Endothelial cell of umbilical vein (primary cell): ENCODE data around the gene TBC1D5. TPM values are rescaled to one million over a fixed set of nuclear protein-coding genes. Genes with fewer than 3 reads are reported as not detected.

Source experiments
- BruUV-seq: library from RNA; stranded (reverse); fragments of 400-500 nt; replicated peaks from 2 replicates; lab custom pipeline; 2021; lab: Mats Ljungman, UMichigan
- CTCF ChIA-PET: fragments of 300-600, 350-600 bp; sonication (Branson Sonifier 250); formaldehyde crosslinking; loops from one replicate; lab custom pipeline; 2021; ENCODE audit warnings: antibody characterized with exemption, inconsistent platforms; lab: Charles Lee
- POLR2A ChIA-PET: fragments of 300-600, 350-600 bp; sonication (Branson Sonifier 250); formaldehyde crosslinking; loops from one replicate; lab custom pipeline; 2021; ENCODE audit warnings: antibody characterized with exemption, inconsistent platforms; lab: Charles Lee
- DNase-seq: peaks from one replicate; pipeline ENCODE4 v3.0.0-alpha.2; 2011; ENCODE audit warnings: low read depth, low spot score
- FAIRE-seq: peaks from 2 replicates; lab custom pipeline; 2011; peaks lifted over from hg19 to GRCh38; lab: Jason Lieb, UNC
- H2AFZ ChIP-seq: 2 replicates; pipeline ENCODE4 v1.6.0; 2012; ENCODE audit warnings: low read depth, low read length, control low read depth, inconsistent platforms
- H3K27ac ChIP-seq: 2 replicates; pipeline ENCODE4 v1.5.1; 2011; ENCODE audit warnings: low read depth, mild to moderate bottlenecking, control low read depth, low read length, moderate library complexity; ENCODE audit not compliant: insufficient read depth
- H3K27me3 ChIP-seq, 2 experiments: 2 replicates each; pipeline versions ENCODE4 v1.6.0 to v1.6.1; 2011; ENCODE audit warnings: low read length in 2 of 2, mixed read lengths in 1 of 2; ENCODE audit not compliant: control insufficient read depth in 2 of 2, insufficient read depth in 2 of 2
- H3K36me3 ChIP-seq, 2 experiments: 2 replicates in 1 of 2; 3 replicates in 1 of 2; pipeline ENCODE4 v1.5.1; 2011; ENCODE audit warnings: low read length in 2 of 2, mild to moderate bottlenecking in 1 of 2, moderate library complexity in 1 of 2; ENCODE audit not compliant: control insufficient read depth in 2 of 2, insufficient read depth in 2 of 2; ENCODE audit errors: extremely low read depth in 1 of 2
- H3K4me1 ChIP-seq: 3 replicates; pipeline ENCODE4 v1.5.1; 2011; ENCODE audit warnings: mild to moderate bottlenecking, low read length; ENCODE audit not compliant: control insufficient read depth, insufficient read depth; ENCODE audit errors: extremely low read depth
- H3K4me2 ChIP-seq: 2 replicates; pipeline ENCODE4 v1.6.1; 2011; ENCODE audit warnings: low read length, control low read depth, mixed read lengths; ENCODE audit not compliant: insufficient read depth
- H3K4me3 ChIP-seq, 3 experiments: fragments of 200-600 bp in 1 of 3; sonication (generic), shearing (Covaris generic) in 1 of 3; replicated peaks in 1 of 3; 2 replicates each; pipeline ENCODE4 v1.5.1; 2011 to 2016; ENCODE audit warnings: control low read depth in 3 of 3, low read length in 3 of 3, mild to moderate bottlenecking in 2 of 3, inconsistent platforms in 1 of 3, low read depth in 1 of 3, moderate library complexity in 1 of 3; ENCODE audit not compliant: insufficient read depth in 1 of 3
- H3K79me2 ChIP-seq: 2 replicates; pipeline ENCODE4 v1.6.0; 2012; ENCODE audit warnings: low read length, inconsistent platforms; ENCODE audit not compliant: control insufficient read depth, insufficient read depth
- H3K9ac ChIP-seq: replicated peaks from 2 replicates; pipeline ENCODE3; 2011; ENCODE audit warnings: low read length, control low read depth; ENCODE audit not compliant: insufficient read depth; ENCODE audit errors: extremely low read depth
- H3K9me1 ChIP-seq: replicated peaks from 3 replicates; pipeline ENCODE4 v1.6.0; 2011; ENCODE audit warnings: mild to moderate bottlenecking, low read length; ENCODE audit not compliant: control insufficient read depth, insufficient read depth; ENCODE audit errors: extremely low read depth
- H3K9me3 ChIP-seq: replicated peaks from 2 replicates; pipeline ENCODE4 v1.5.1; 2012; ENCODE audit warnings: low read length, inconsistent platforms; ENCODE audit not compliant: control insufficient read depth, insufficient read depth
- H4K20me1 ChIP-seq: replicated peaks from 2 replicates; pipeline ENCODE3; 2011; ENCODE audit warnings: mild to moderate bottlenecking, low read length; ENCODE audit not compliant: control insufficient read depth, insufficient read depth; ENCODE audit errors: extremely low read depth
- EZH2 ChIP-seq: IDR thresholded peaks from 2 replicates; pipeline ENCODE4 v1.6.1; 2012; ENCODE audit warnings: borderline replicate concordance, low read depth, mild to moderate bottlenecking, moderate library complexity, low read length, inconsistent platforms; ENCODE audit not compliant: severe bottlenecking
- FOS ChIP-seq: IDR thresholded peaks from 2 replicates; pipeline ENCODE4 v1.6.1; 2011; ENCODE audit warnings: mild to moderate bottlenecking, low read length, moderate library complexity, borderline replicate concordance; ENCODE audit not compliant: insufficient read depth
- GATA2 ChIP-seq: IDR thresholded peaks from 2 replicates; pipeline ENCODE4 v1.7.0; 2011; ENCODE audit warnings: low read depth, mild to moderate bottlenecking, moderate library complexity, mixed read lengths, low read length; ENCODE audit not compliant: insufficient read length, insufficient read depth
- JUN ChIP-seq: IDR thresholded peaks from 2 replicates; pipeline ENCODE4 v1.6.1; 2011; ENCODE audit warnings: borderline replicate concordance, low read depth; ENCODE audit not compliant: insufficient read length, insufficient read depth
- MYC ChIP-seq: IDR thresholded peaks from one replicate; pipeline ENCODE4 v1.6.1; 2011; ENCODE audit warnings: mild to moderate bottlenecking, low read depth, low read length
- POLR2A ChIP-seq: IDR thresholded peaks from 2 replicates; pipeline ENCODE4 v1.6.1; 2012; ENCODE audit warnings: low read depth, mild to moderate bottlenecking, control low read depth, low read length
- POLR2AphosphoS5 ChIP-seq: IDR thresholded peaks from 2 replicates; pipeline ENCODE4 v1.6.1; 2012; ENCODE audit warnings: low read depth, mild to moderate bottlenecking, control low read depth, low read length, moderate library complexity; ENCODE audit not compliant: insufficient read depth
- dilution Hi-C: fragments of 300-500 bp; cut with MboI; formaldehyde crosslinking; loops from one replicate; pipeline ENCODE4 v1.15.0; 2019; ENCODE audit warnings: low sequenced_read_pairs; ENCODE audit not compliant: extremely low pct_ligation_motif_present
- intact Hi-C: fragments of 100-400 bp; cut with micrococcal nuclease; formaldehyde crosslinking; loops from one replicate; pipeline ENCODE4 v1.10.0; 2022
- polyA plus RNA-seq, 4 experiments: library from polyadenylated mRNA; depleted of rRNA in 3 of 4; stranded (reverse) in 3 of 4; unstranded in 1 of 4; fragments of >200 nt; gene quantifications; 2 replicates each; pipeline versions ENCODE4 v1.2.1 to v1.2.3, GENCODE V29; 2011 to 2012; ENCODE audit warnings: missing spikeins in 1 of 4
- total RNA-seq: library from RNA; stranded (reverse); gene quantifications from 2 replicates; pipeline ENCODE4 v1.2.3, GENCODE V29; 2021
- TF ChIP-seq, protein P1 (sequence below): IDR thresholded peaks from 2 replicates; pipeline ENCODE4 v1.6.1; 2011; ENCODE audit not compliant: insufficient read depth, insufficient read length
- TF ChIP-seq, protein P2 (sequence below), 2 donors: IDR thresholded peaks; 1 replicate in 1 of 2; 2 replicates in 1 of 2; pipeline ENCODE4 v1.5.1; 2011; ENCODE audit warnings: low read length in 2 of 2, mild to moderate bottlenecking in 2 of 2, moderate library complexity in 2 of 2, control low read depth in 1 of 2, inconsistent platforms in 1 of 2, low read depth in 1 of 2; ENCODE audit not compliant: insufficient read depth in 1 of 2; ENCODE audit errors: extremely low read depth in 1 of 2

TBC1D5 gene
- total and polyA plus RNA-seq, 2 donors (not counting 3 experiments of a cell fraction or from before 2014, with no cell fraction given) = 17.5 to 44.7 TPM

DNA sequence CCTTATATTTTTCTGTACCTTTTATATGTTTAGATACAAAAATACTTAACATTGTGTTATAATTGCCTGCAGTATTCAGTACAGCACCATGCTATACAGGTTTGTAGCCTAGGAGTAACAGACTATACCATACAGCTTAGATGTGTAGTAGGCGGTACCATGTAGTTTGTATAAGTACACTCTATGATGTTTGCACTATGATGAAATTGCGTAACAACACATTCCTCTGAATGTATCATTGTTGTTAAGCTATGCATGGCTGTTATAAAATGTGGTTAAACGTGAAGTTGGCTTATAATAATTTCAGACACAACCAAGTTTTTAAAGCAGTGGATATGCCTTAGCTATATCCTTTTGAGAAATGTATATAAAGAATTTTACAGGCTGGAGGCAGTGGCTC lies 529.3 kb downstream of the TBC1D5 start:
- H3K27me3 ChIP-seq = no peaks in the 10 kb centered on the region
- H4K20me1 ChIP-seq = no peaks in the 10 kb centered on the region
- intact Hi-C loops (no loop called here), dilution Hi-C loops (no loop called here)
- BruUV-seq = no TSS peak
- H3K4me1 ChIP-seq = no peaks in the 10 kb centered on the region
- FAIRE-seq = no peak
- CTCF ChIA-PET = interaction anchor here (1.3 kb wide), 2 partner anchors 20 to 614 kb away, joined by 3 read pairs; no protein-coding TSS in a partner anchor
- H3K27ac ChIP-seq = no peak overlapping the region
- H3K9ac ChIP-seq = no peak overlapping the region
- H3K36me3 ChIP-seq = no peaks in the 10 kb centered on the region
- H3K9me3 ChIP-seq = no peaks in the 10 kb centered on the region
- no peak overlapping the region for H3K4me2 ChIP-seq
- H3K9me1 ChIP-seq = no peaks in the 10 kb centered on the region
- H3K79me2 ChIP-seq = no peaks in the 10 kb centered on the region
- TF ChIP-seq POLR2AphosphoS5 (no peak), FOS (no peak), JUN (no peak), POLR2A (no peak), GATA2 (no peak), MYC (no peak), EZH2 (no peak)
- TF ChIP-seq, protein P1, sequence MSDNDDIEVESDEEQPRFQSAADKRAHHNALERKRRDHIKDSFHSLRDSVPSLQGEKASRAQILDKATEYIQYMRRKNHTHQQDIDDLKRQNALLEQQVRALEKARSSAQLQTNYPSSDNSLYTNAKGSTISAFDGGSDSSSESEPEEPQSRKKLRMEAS = no peak
- TF ChIP-seq, protein P2, sequence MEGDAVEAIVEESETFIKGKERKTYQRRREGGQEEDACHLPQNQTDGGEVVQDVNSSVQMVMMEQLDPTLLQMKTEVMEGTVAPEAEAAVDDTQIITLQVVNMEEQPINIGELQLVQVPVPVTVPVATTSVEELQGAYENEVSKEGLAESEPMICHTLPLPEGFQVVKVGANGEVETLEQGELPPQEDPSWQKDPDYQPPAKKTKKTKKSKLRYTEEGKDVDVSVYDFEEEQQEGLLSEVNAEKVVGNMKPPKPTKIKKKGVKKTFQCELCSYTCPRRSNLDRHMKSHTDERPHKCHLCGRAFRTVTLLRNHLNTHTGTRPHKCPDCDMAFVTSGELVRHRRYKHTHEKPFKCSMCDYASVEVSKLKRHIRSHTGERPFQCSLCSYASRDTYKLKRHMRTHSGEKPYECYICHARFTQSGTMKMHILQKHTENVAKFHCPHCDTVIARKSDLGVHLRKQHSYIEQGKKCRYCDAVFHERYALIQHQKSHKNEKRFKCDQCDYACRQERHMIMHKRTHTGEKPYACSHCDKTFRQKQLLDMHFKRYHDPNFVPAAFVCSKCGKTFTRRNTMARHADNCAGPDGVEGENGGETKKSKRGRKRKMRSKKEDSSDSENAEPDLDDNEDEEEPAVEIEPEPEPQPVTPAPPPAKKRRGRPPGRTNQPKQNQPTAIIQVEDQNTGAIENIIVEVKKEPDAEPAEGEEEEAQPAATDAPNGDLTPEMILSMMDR (IDR thresholded peaks at IDR 0.05; ENCODE audit: extremely low read depth in 1 of 2, insufficient read depth in 1 of 2, low read depth in 1 of 2, low read length in 2 of 2) = no peak
- no peak overlapping the region for H2AFZ ChIP-seq
- H3K4me3 ChIP-seq = no peak overlapping the region
- no peak for DNase-seq
- POLR2A ChIA-PET = no interaction called here
